CD14-positive monocyte (primary cell): ENCODE measurements around the gene LPIN1. TPM values are rescaled to one million over a fixed set of nuclear protein-coding genes. Genes with fewer than 3 reads are reported as not detected.
A peak's percentile ranks its signal among the peaks of the same experiment; 100 is the strongest.

Experiments used
- DNase-seq, 3 donors: peaks; one replicate each; pipeline ENCODE4 v3.0.0-alpha.2; 2011 to 2022
- H2AFZ ChIP-seq: 2 replicates; pipeline ENCODE4 v1.6.0; 2012; ENCODE audit warnings: mild to moderate bottlenecking, low read depth, low read length, inconsistent platforms; ENCODE audit not compliant: insufficient read depth, poor library complexity, severe bottlenecking
- H3K27ac ChIP-seq, 2 donors: 1 replicate in 1 of 2; 2 replicates in 1 of 2; pipeline ENCODE4 v1.5.1; 2012 to 2013; ENCODE audit warnings: low read length in 2 of 2, control low read depth in 1 of 2, inconsistent platforms in 1 of 2, low read depth in 1 of 2, mild to moderate bottlenecking in 1 of 2
- H3K27me3 ChIP-seq, 2 donors: one replicate each; pipeline versions ENCODE4 v1.6.0 to v1.6.1; 2011 to 2013; ENCODE audit warnings: low read length in 2 of 2; ENCODE audit not compliant: control insufficient read depth in 2 of 2, insufficient read depth in 2 of 2
- H3K36me3 ChIP-seq, 2 donors: replicated peaks in 1 of 2; 1 replicate in 1 of 2; 2 replicates in 1 of 2; pipeline versions ENCODE4 v1.5.1 to v1.6.1; 2012 to 2013; ENCODE audit warnings: low read length in 2 of 2, control low read depth in 1 of 2, inconsistent platforms in 1 of 2, mild to moderate bottlenecking in 1 of 2; ENCODE audit not compliant: insufficient read depth in 2 of 2, control insufficient read depth in 1 of 2
- H3K4me1 ChIP-seq, 2 donors: 1 replicate in 1 of 2; 2 replicates in 1 of 2; pipeline versions ENCODE4 v1.5.1 to v1.6.1; 2012 to 2013; ENCODE audit warnings: low read length in 2 of 2, control low read depth in 1 of 2, inconsistent platforms in 1 of 2, mild to moderate bottlenecking in 1 of 2, moderate library complexity in 1 of 2; ENCODE audit not compliant: insufficient read depth in 2 of 2, control insufficient read depth in 1 of 2
- H3K4me2 ChIP-seq: replicated peaks from 2 replicates; pipeline ENCODE3; 2012; ENCODE audit warnings: low read length, moderate library complexity, mild to moderate bottlenecking; ENCODE audit not compliant: poor library complexity, severe bottlenecking; ENCODE audit errors: extremely low read depth
- H3K4me3 ChIP-seq, 3 experiments: fragments of 200-600 bp in 1 of 3; sonication (generic) in 1 of 3; replicated peaks in 1 of 3; 1 replicate in 2 of 3; 2 replicates in 1 of 3; pipeline ENCODE4 v1.5.1; 2011 to 2013; ENCODE audit warnings: low read length in 3 of 3, mild to moderate bottlenecking in 3 of 3, control low read depth in 2 of 3, low read depth in 2 of 3, inconsistent platforms in 1 of 3, moderate library complexity in 1 of 3
- H3K79me2 ChIP-seq: 2 replicates; pipeline ENCODE4 v1.6.0; 2012; ENCODE audit warnings: mild to moderate bottlenecking, control low read depth, inconsistent platforms, low read length, moderate library complexity; ENCODE audit not compliant: insufficient read depth
- H3K9ac ChIP-seq: 2 replicates; pipeline ENCODE4 v1.6.0; 2017; ENCODE audit warnings: low read length, mild to moderate bottlenecking; ENCODE audit not compliant: insufficient read depth, poor library complexity, severe bottlenecking
- H3K9me3 ChIP-seq, 2 donors: replicated peaks in 1 of 2; 1 replicate in 1 of 2; 2 replicates in 1 of 2; pipeline versions ENCODE4 v1.5.1 to v1.6.1; 2012 to 2013; ENCODE audit warnings: low read length in 2 of 2, control low read depth in 1 of 2; ENCODE audit not compliant: control insufficient read depth in 1 of 2, insufficient read depth in 1 of 2
- H4K20me1 ChIP-seq: 2 replicates; pipeline ENCODE4 v1.6.0; 2012; ENCODE audit warnings: mild to moderate bottlenecking, low read length, control low read depth, moderate library complexity; ENCODE audit not compliant: insufficient read depth
- H3K27ac Mint-ChIP-seq, 7 donors: one replicate each; pipeline ENCODE4 v1.8.0; 2020; ENCODE audit warnings: mild to moderate bottlenecking in 7 of 7, mixed read lengths in 7 of 7, moderate library complexity in 6 of 7, inconsistent platforms in 2 of 7
- H3K27me3 Mint-ChIP-seq, 3 donors: one replicate each; pipeline ENCODE4 v1.8.0; 2021 to 2022; ENCODE audit warnings: low read depth in 3 of 3, mild to moderate bottlenecking in 3 of 3, mixed read lengths in 3 of 3, moderate library complexity in 3 of 3, inconsistent platforms in 1 of 3
- H3K36me3 Mint-ChIP-seq, 2 donors: one replicate each; pipeline ENCODE4 v1.8.0; 2020; ENCODE audit warnings: mixed read lengths in 2 of 2, inconsistent platforms in 1 of 2, mild to moderate bottlenecking in 1 of 2
- H3K4me1 Mint-ChIP-seq: one replicate; pipeline ENCODE4 v1.8.0; 2020; ENCODE audit warnings: mild to moderate bottlenecking, mixed read lengths
- H3K4me3 Mint-ChIP-seq, 2 donors: one replicate each; pipeline ENCODE4 v1.8.0; 2020; ENCODE audit warnings: mild to moderate bottlenecking in 2 of 2, mixed read lengths in 2 of 2, moderate library complexity in 1 of 2
- H3K9me3 Mint-ChIP-seq, 7 donors: one replicate each; pipeline ENCODE4 v1.8.0; 2020 to 2022; ENCODE audit warnings: mixed read lengths in 7 of 7, mild to moderate bottlenecking in 6 of 7, moderate library complexity in 6 of 7, inconsistent platforms in 2 of 7
- CTCF ChIP-seq: fragments of 200-600 bp; IDR thresholded peaks from one replicate; pipeline ENCODE4 v1.8.0; 2022; ENCODE audit warnings: antibody characterized with exemption, mild to moderate bottlenecking
- WGBS: methylation state at CpG from one replicate; pipeline ENCODE4 v1.1.5; 2013; ENCODE audit warnings: missing lambda C conversion rate; ENCODE audit not compliant: insufficient coverage; 5-methylcytosine and 5-hydroxymethylcytosine counted together
- intact Hi-C, 2 donors: fragments of 100-400 bp; cut with micrococcal nuclease; formaldehyde crosslinking; loops; one replicate each; pipeline versions ENCODE4 v1.15.0 to v1.15.1; 2023
- polyA plus RNA-seq, 3 donors: library from polyadenylated mRNA; depleted of rRNA in 1 of 3; unstranded in 2 of 3; stranded (reverse) in 1 of 3; fragments of 300-500 nt in 2 of 3; fragments of >200 nt in 1 of 3; fragmentation: Illumina TruSeq in 2 of 3; gene quantifications; 1 replicate in 2 of 3; 2 replicates in 1 of 3; pipeline ENCODE4 v1.2.3, GENCODE V29; 2012 to 2021

LPIN1 gene
- polyA plus RNA-seq, 3 donors = 1.8 to 17.6 (median 2.7) TPM

- no peak overlapping the region for H3K4me3 Mint-ChIP-seq
- Histone ChIP-seq H3K4me1 (peaks cover 55 to 67% of the 10 kb centered on the region in 2 donors), H3K9me3 (no peaks in the 10 kb centered on the region), H4K20me1 (peaks cover 74% of the 10 kb centered on the region), H3K9ac (no peak overlapping the region), H3K36me3 (no peaks in the 10 kb centered on the region), H3K27ac (no peak overlapping the region), H2AFZ (no peak overlapping the region), H3K4me3 (no peak overlapping the region), H3K79me2 (peaks cover 67% of the 10 kb centered on the region), H3K27me3 (no peaks in the 10 kb centered on the region), H3K4me2 (no peak overlapping the region)
- H3K27ac Mint-ChIP-seq = no peak overlapping the region
- intact Hi-C loops = no loop called here
- peaks cover 7 to 16% of the 10 kb centered on the region in 2 donors for H3K36me3 Mint-ChIP-seq
- no CpG with 5 or more reads among the region's 5 CpGs for WGBS
- DNase-seq = peak in 1 of 3 donors; percentile 20
- peaks cover 7 to 19% (median 16%) of the 10 kb centered on the region in 3 donors for H3K27me3 Mint-ChIP-seq
- H3K9me3 Mint-ChIP-seq = no peaks in the 10 kb centered on the region
- no peak for TF ChIP-seq CTCF
- peaks cover 73% of the 10 kb centered on the region for H3K4me1 Mint-ChIP-seq
Measured at GRCh38 chr2:11750422-11750821, 4.0 kb downstream of the LPIN1 start.

GRCh38 chr2:11750917-11751316 is 4.5 kb downstream of the LPIN1 start:
- H3K27me3 ChIP-seq = no peaks in the 10 kb centered on the region
- H3K4me2 ChIP-seq = no peak overlapping the region
- intact Hi-C loops = no loop called here
- H3K4me1 Mint-ChIP-seq = peaks cover 70% of the 10 kb centered on the region
- no peak for TF ChIP-seq CTCF
- no peaks in the 10 kb centered on the region for H3K9me3 ChIP-seq
- peaks cover 77% of the 10 kb centered on the region for H4K20me1 ChIP-seq
- no peak for DNase-seq
- H3K4me3 Mint-ChIP-seq = no peak overlapping the region
- no peak overlapping the region for H3K4me3 ChIP-seq
- no peak overlapping the region for H3K9ac ChIP-seq
- no peaks in the 10 kb centered on the region for H3K36me3 ChIP-seq
- peaks cover 52 to 62% of the 10 kb centered on the region in 2 donors for H3K4me1 ChIP-seq
- peaks cover 8 to 17% of the 10 kb centered on the region in 2 donors for H3K36me3 Mint-ChIP-seq
- H3K27ac ChIP-seq = no peak overlapping the region
- H3K79me2 ChIP-seq = peaks cover 72% of the 10 kb centered on the region
- H3K27me3 Mint-ChIP-seq = peaks cover 8 to 19% (median 16%) of the 10 kb centered on the region in 3 donors
- H3K27ac Mint-ChIP-seq = peak overlapping the region in 1 of 7 donors; percentile 10
- WGBS = 92% methylated on average over 4 of the region's 7 CpGs
- H2AFZ ChIP-seq = no peak overlapping the region
- H3K9me3 Mint-ChIP-seq = no peaks in the 10 kb centered on the region
